Measurements from ENCODE around the gene AKR1C2.
"Not testable (repeated sequence)": the region's sequence is repeated elsewhere in the genome, so short reads cannot be mapped to it uniquely, and the experiment has no call there.

AKR1C2 gene

GRCh38 chr10:5023177-5023805 lies 19.6 kb upstream of the AKR1C2 start:
- DNase-seq, result no peak

- not testable (repeated sequence) for DNase-seq
Measured at GRCh38 chr10:5021624-5022290, 18.1 kb upstream of the AKR1C2 start.

DNA sequence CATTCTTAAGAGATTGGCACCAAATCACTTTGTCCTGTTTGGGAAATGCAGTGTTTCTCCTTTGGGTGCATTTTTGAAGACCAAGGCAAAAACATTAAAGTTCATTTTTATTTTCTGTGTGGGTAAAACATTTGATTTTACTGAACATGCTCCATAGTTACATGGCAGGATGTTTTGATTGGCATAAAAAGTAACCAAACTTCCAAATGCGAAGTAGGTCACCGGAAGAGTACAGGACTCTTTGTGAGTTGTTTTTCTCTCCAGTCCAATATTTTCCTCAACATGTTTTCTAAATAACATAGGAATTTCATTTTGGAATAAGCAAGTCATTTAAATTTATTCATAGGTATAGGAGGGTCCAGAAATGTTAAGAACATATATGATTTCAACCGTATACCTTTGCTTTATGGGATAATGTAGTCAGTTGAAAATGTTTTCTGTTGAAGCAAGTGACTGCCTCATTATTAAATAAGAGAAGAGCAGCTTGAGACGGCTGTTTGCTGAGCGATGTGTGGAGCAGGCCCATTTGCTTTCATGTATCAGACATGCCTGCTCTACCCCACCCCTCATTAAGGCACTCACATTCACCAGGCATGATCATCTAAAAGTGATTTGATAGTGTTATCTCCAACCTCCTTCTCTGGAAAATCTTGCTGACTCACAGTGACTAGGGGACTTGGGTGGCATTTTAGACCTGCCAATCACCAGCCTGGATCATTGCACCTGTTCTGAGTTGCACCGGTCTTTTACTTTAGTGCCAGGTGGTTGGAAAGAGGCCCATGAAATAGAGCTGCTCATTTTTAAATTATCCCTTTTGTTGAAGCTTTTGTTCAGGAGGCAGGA lies 16.3 kb upstream of the AKR1C2 start:
- not testable (repeated sequence) for DNase-seq

GRCh38 chr10:5018671-5019277 lies 15.1 kb upstream of the AKR1C2 start:
- not testable (repeated sequence) for DNase-seq

- DNase-seq, result no peak
Measured at GRCh38 chr10:5018134-5018533, 14.5 kb upstream of the AKR1C2 start.

- DNase-seq, result no peak
Measured at GRCh38 chr10:5014936-5015335, 11.3 kb upstream of the AKR1C2 start.

- DNase-seq, result not testable (repeated sequence)
Measured at GRCh38 chr10:5014200-5014910, 10.7 kb upstream of the AKR1C2 start.

DNA sequence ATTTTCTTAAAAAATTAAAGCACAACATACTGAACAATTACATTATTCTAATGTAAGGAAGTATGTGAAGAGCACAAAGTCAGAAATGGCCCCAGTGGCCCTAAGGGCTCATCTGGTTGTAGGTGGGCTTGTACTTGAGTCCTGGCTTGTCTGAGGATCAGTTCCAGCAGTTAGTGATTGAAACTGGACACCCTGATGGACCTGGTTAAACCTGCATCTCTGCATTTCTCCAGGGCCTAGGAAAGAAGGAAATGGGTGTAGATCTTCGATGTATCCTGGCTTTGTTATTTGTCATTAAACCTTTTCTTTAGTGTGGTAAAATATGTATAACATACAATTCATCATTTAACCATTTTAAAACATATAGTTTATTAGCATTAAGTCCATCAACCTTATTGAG lies 9.7 kb upstream of the AKR1C2 start:
- no peak for DNase-seq

DNA sequence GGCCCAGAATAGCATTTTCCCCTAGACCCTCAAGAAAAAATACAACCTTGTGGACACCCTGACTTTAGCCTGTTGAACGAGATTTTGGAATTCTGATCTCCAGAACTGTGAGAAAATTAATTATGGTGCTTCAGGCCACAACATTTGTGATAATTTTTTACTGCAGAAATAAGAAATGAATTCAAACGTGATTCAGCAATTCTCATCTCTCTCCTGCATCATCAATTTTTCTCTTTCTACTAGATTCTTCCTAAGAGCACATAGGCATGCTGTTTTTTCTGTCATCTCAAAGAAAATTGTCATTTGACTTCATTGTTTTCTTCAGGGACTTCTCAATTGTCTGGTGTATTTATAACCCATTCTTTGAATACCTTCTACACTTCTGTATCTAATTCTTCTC lies 8.9 kb upstream of the AKR1C2 start:
- DNase-seq, result no peak

DNA sequence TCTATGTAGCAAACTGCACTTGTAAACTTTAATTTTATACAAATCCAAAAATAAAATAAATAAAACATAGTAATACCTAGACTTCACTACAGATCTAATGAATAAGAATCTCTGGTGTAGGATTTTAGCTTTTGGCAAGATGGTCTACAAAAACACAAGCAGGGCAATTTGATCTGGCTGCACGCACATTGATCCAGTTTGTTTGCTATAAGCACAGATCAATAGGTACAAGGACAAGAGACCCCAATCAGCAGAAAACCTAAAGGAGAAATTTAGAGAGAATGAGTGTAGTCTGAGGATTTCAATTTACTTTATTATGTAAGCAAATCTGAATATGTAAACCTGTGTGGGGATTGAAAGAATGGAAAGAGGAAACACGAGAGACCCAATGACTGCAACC lies 7.7 kb upstream of the AKR1C2 start:
- not testable (repeated sequence) for DNase-seq

- DNase-seq, result not testable (repeated sequence)
Measured at GRCh38 chr10:5010043-5010442, 6.4 kb upstream of the AKR1C2 start.

- DNase-seq, result not testable (repeated sequence)
Measured at GRCh38 chr10:5008857-5009548, 5.3 kb upstream of the AKR1C2 start.

DNA sequence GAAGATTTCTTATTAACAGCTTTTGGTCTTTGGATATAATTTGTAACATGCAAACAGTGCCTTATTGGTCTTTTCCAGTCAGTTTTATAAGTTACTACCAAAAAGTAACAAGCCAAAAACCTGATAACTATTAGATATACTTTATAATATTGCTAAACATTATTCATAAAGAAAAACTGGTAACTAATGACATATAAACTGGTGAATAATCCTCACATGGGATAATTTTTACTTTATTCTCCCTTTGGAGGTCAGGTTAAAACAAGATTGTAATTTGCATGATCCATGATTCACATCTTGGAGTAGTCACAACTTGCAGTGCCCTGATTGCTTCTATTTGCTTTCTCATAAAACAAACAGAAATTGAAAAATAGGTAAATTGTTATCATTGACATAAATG lies 844 bp upstream of the AKR1C2 start:
- not testable (repeated sequence) for DNase-seq

DNA sequence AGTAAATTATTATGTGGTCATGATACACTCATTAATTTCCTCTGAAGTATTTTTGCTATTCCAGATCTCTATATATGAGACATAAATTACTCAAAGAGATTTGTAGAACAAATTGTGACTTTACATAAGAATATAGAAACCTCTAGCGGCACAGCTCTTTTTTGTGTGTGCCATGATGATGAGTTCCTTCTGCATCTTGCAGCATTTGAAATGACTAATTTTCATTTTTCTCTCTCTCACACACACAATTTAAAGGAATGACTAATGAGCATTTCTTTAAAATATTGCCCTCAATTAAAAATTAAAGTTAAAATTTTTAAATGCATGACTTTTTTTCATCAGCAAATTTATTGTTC lies 351 bp upstream of the AKR1C2 start:
- DNase-seq, result not testable (repeated sequence)

DNA sequence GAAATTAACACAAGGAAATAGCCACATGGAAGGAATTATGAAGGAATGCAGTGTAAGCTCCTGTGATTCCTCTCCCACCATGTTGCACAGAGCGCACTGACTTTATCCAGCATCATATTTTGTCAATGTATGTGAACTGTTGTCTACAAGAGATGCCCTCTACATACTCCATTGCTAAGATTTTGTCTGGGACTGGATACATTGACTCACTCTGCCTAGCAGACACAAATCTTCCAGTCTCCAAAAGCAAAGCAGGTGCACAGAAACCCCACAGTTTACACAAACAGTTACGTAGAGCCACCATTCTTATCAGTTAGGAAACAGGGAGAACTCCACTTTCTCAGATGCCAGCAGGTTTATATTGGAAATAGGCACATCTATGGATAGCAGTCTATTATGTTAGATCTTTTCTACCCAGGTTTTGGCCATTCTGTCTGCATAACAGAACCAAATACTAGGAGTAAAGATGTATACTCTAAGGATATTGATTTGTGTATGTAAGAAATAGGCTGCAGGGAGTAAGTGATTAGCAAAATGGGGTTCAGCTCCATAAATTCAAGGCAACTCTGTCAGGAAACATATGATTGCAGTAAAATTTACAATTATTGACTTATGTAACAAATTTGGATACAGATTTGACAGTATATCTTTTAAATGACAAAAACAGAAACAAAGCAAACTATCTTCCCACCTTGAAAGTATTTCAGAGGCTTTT lies 1.5 kb downstream of the AKR1C2 start:
- no peak for DNase-seq

DNA sequence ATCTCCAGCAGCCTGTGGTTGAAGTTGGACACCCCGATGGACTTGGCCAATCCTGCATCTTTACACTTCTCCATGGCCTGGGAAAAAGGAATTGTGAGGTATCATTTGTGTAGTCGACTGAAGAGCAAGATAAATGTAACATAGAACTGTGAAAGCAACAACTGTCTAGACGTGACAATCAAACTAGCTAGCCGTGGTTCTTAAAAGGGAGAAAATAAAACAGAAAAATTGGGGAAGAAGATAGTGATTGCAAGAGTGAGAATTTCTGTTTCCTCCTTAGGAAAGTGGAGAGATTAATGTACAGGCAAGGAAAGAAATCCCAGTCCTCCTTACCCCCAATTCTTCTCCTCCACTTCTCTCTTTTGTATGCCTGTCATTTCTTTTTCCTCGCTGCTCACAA lies 5.0 kb downstream of the AKR1C2 start:
- DNase-seq, result no peak

DNA sequence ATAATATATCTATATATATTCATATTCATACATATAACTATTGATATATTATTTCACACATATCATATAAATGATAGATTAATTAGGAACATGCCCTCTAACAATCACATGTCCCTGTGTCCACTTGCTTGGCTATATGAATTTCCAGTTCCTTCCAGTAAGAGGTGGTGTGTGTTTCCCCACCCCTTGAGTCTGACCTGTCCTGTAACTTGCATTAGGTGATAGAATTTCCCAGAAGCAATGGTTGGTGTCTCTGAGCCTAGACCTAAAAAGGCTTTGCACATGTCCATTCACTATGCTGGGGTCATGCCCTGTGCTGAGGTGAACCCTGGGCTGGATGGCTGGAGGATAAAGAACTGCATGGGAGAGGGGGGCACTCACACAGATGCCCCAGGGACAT lies 9.4 kb downstream of the AKR1C2 start:
- DNase-seq, result not testable (repeated sequence)

DNA sequence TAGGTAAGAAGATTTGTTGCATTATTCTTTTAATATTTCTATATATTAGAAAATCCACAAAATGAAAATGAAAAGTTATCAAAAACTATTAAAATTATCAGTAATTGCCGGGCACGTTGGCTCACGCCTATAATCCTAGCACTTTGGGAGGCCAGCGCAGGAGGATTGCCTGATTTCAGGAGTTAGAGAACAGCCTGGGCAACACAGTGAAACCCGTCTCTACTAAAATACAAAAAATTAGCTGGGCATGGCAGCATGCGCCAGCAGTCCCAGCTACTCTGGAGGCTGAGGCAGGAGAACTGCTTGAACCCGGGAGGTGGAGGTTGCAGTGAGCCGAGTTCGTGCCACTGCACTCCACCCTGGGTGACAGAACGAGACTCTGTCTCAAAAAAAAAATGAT lies 11.1 kb downstream of the AKR1C2 start:
- DNase-seq, result not testable (repeated sequence)

DNA sequence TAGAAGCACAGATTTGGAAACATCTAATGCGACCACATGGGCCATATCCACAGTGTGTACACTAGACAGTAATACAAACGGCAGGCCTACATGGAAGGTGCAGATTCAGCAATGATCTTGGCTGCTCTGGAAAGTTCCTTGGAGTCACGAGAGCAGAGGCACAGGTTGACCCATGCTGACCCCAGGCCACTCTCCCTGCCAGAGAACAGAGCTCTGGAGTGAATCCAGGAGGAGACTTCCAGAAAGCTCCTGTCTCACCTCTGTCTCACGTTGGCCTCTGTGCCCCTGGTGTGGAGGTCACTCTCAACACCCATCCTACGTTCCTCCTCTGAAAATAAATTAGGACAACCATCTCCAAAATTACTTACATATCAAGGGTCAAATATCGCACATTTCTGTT lies 12.2 kb downstream of the AKR1C2 start:
- not testable (repeated sequence) for DNase-seq

- DNase-seq, result no peak
Measured at GRCh38 chr10:4990217-4990616, 13.4 kb downstream of the AKR1C2 start.

DNA sequence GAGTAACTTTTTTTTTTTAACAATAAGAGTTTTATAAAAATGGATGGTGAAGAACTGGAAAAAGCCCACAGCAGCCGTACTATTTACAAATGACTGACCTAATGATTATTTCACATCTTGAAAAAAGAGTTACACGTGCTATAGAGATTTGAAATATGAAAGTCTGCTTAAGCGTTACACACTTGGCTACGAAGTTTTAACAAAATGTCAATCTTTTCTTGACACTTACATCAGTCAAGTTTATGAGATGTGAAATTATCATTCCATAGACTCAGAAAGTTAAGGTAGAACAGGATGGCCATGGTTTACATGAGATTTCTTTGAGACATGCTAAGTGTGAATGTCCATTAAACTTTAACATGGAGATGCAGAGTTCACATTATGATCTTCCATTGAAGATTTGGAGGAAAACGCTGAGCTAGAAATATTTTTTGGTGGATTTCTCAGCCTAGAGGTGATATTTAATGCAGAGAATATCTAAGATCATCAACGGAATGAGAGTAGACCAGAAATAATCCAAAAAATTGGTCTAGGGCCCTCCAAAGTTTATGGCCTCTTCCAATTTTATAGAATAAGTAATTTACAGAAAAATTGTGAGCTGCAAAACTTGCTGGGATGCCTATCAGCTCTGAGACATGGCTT lies 15.5 kb downstream of the AKR1C2 start:
- DNase-seq, result not testable (repeated sequence)

Measured in CD4-positive, alpha-beta T cell treated with Interleukin-4 for 4 hours (primary cell).